ENCODE data around the gene SMG6.

Gene SMG6

GRCh38 chr17:2054262-2054511 lies 249.4 kb downstream of the SMG6 start:
- peak overlapping the region; percentile 51 for H3K4me3 ChIP-seq (ENCODE audit: low read length)
- H3K9me3 ChIP-seq (ENCODE audit: insufficient read depth, low read depth, low read length): no peaks in the 10 kb centered on the region
- no peak overlapping the region for H3K9ac ChIP-seq (ENCODE audit: low read depth, low read length)
- peaks cover 93% of the 10 kb centered on the region for H3K27me3 ChIP-seq (ENCODE audit: insufficient read depth, low read length)
- no peak overlapping the region for H3K27ac ChIP-seq (ENCODE audit: low read depth, low read length)
- no peaks in the 10 kb centered on the region for H3K36me3 ChIP-seq (ENCODE audit: insufficient read depth, low read length)
- 19% methylated on average over 16 of the region's 16 CpGs for WGBS
- H3K4me1 ChIP-seq (ENCODE audit: insufficient read depth, low read length): 0 out of 2 replicates have a peak, but pooled peaks cover under 1% of the 10 kb centered on the region

GRCh38 chr17:2053380-2054261 lies 250.0 kb downstream of the SMG6 start:
- H3K27me3 ChIP-seq (ENCODE audit: insufficient read depth, low read length): peaks cover 93% of the 10 kb centered on the region
- H3K9ac ChIP-seq (ENCODE audit: low read depth, low read length): no peak overlapping the region
- H3K36me3 ChIP-seq (ENCODE audit: insufficient read depth, low read length): no peaks in the 10 kb centered on the region
- no peaks in the 10 kb centered on the region for H3K9me3 ChIP-seq (ENCODE audit: insufficient read depth, low read depth, low read length)
- WGBS: 5% methylated on average over 80 of the region's 84 CpGs
- 0 out of 2 replicates have a peak, but pooled peaks cover 3% of the 10 kb centered on the region for H3K4me1 ChIP-seq (ENCODE audit: insufficient read depth, low read length)
- H3K4me3 ChIP-seq (ENCODE audit: low read length): peak overlapping the region; percentile 51
- no peak overlapping the region for H3K27ac ChIP-seq (ENCODE audit: low read depth, low read length)

GRCh38 chr17:2051933-2052559 lies 251.5 kb downstream of the SMG6 start:
- Histone ChIP-seq H3K9ac (ENCODE audit: low read depth, low read length) (no peak overlapping the region), H3K4me3 (ENCODE audit: low read length) (no peak overlapping the region), H3K36me3 (ENCODE audit: insufficient read depth, low read length) (no peaks in the 10 kb centered on the region), H3K27ac (ENCODE audit: low read depth, low read length) (no peak overlapping the region), H3K9me3 (ENCODE audit: insufficient read depth, low read depth, low read length) (no peaks in the 10 kb centered on the region), H3K4me1 (ENCODE audit: insufficient read depth, low read length) (0 out of 2 replicates have a peak, but pooled peaks cover 3% of the 10 kb centered on the region), H3K27me3 (ENCODE audit: insufficient read depth, low read length) (peaks cover 92% of the 10 kb centered on the region)
- 48% methylated on average over 14 of the region's 14 CpGs for WGBS

GRCh38 chr17:2051061-2051932 lies 252.3 kb downstream of the SMG6 start:
- H3K27me3 ChIP-seq (ENCODE audit: insufficient read depth, low read length): peaks cover 84% of the 10 kb centered on the region
- H3K4me3 ChIP-seq (ENCODE audit: low read length): no peak overlapping the region
- H3K27ac ChIP-seq (ENCODE audit: low read depth, low read length): no peak overlapping the region
- no peaks in the 10 kb centered on the region for H3K36me3 ChIP-seq (ENCODE audit: insufficient read depth, low read length)
- 4% methylated on average over 81 of the region's 81 CpGs for WGBS
- no peak overlapping the region for H3K9ac ChIP-seq (ENCODE audit: low read depth, low read length)
- H3K4me1 ChIP-seq (ENCODE audit: insufficient read depth, low read length): 0 out of 2 replicates have a peak, but pooled peaks cover 3% of the 10 kb centered on the region
- no peaks in the 10 kb centered on the region for H3K9me3 ChIP-seq (ENCODE audit: insufficient read depth, low read depth, low read length)

GRCh38 chr17:2050300-2051060 lies 253.1 kb downstream of the SMG6 start:
- Histone ChIP-seq H3K27ac (ENCODE audit: low read depth, low read length) (no peak overlapping the region), H3K27me3 (ENCODE audit: insufficient read depth, low read length) (peaks cover 76% of the 10 kb centered on the region), H3K4me1 (ENCODE audit: insufficient read depth, low read length) (0 out of 2 replicates have a peak, but pooled peaks cover 3% of the 10 kb centered on the region), H3K9ac (ENCODE audit: low read depth, low read length) (no peak overlapping the region), H3K36me3 (ENCODE audit: insufficient read depth, low read length) (no peaks in the 10 kb centered on the region), H3K9me3 (ENCODE audit: insufficient read depth, low read depth, low read length) (no peaks in the 10 kb centered on the region), H3K4me3 (ENCODE audit: low read length) (peak overlapping the region; percentile 40)
- 2% methylated on average over 88 of the region's 88 CpGs for WGBS

GRCh38 chr17:2049333-2050299 lies 254.0 kb downstream of the SMG6 start:
- 4% methylated on average over 104 of the region's 104 CpGs for WGBS
- H3K27me3 ChIP-seq (ENCODE audit: insufficient read depth, low read length): peaks cover 68% of the 10 kb centered on the region
- no peaks in the 10 kb centered on the region for H3K9me3 ChIP-seq (ENCODE audit: insufficient read depth, low read depth, low read length)
- no peak overlapping the region for H3K27ac ChIP-seq (ENCODE audit: low read depth, low read length)
- no peaks in the 10 kb centered on the region for H3K36me3 ChIP-seq (ENCODE audit: insufficient read depth, low read length)
- H3K4me3 ChIP-seq (ENCODE audit: low read length): peak overlapping the region; percentile 50
- 0 out of 2 replicates have a peak, but pooled peaks cover 3% of the 10 kb centered on the region for H3K4me1 ChIP-seq (ENCODE audit: insufficient read depth, low read length)
- H3K9ac ChIP-seq (ENCODE audit: low read depth, low read length): no peak overlapping the region

- Histone ChIP-seq H3K27ac (ENCODE audit: low read depth, low read length) (no peak overlapping the region), H3K4me3 (ENCODE audit: low read length) (no peak overlapping the region), H3K27me3 (ENCODE audit: insufficient read depth, low read length) (peaks cover 60% of the 10 kb centered on the region), H3K9me3 (ENCODE audit: insufficient read depth, low read depth, low read length) (no peaks in the 10 kb centered on the region), H3K9ac (ENCODE audit: low read depth, low read length) (no peak overlapping the region), H3K4me1 (ENCODE audit: insufficient read depth, low read length) (0 out of 2 replicates have a peak, but pooled peaks cover 3% of the 10 kb centered on the region), H3K36me3 (ENCODE audit: insufficient read depth, low read length) (no peaks in the 10 kb centered on the region)
- 34% methylated on average over 7 of the region's 9 CpGs for WGBS
Observed at GRCh38 chr17:2048805-2049204, 254.8 kb downstream of the SMG6 start.

- no peaks in the 10 kb centered on the region for H3K9me3 ChIP-seq (ENCODE audit: insufficient read depth, low read depth, low read length)
- 90% methylated on average over 6 of the region's 6 CpGs for WGBS
- H3K27me3 ChIP-seq (ENCODE audit: insufficient read depth, low read length): peaks cover 49% of the 10 kb centered on the region
- peaks cover 11% of the 10 kb centered on the region for H3K36me3 ChIP-seq (ENCODE audit: insufficient read depth, low read length)
- 0 out of 2 replicates have a peak, but pooled peaks cover 3% of the 10 kb centered on the region for H3K4me1 ChIP-seq (ENCODE audit: insufficient read depth, low read length)
- no peak overlapping the region for H3K27ac ChIP-seq (ENCODE audit: low read depth, low read length)
- H3K9ac ChIP-seq (ENCODE audit: low read depth, low read length): no peak overlapping the region
- H3K4me3 ChIP-seq (ENCODE audit: low read length): no peak overlapping the region
Observed at GRCh38 chr17:2047590-2047989, 256.0 kb downstream of the SMG6 start.

- peaks cover 11% of the 10 kb centered on the region for H3K36me3 ChIP-seq (ENCODE audit: insufficient read depth, low read length)
- no peak overlapping the region for H3K27ac ChIP-seq (ENCODE audit: low read depth, low read length)
- H3K27me3 ChIP-seq (ENCODE audit: insufficient read depth, low read length): peaks cover 22% of the 10 kb centered on the region
- no peaks in the 10 kb centered on the region for H3K9me3 ChIP-seq (ENCODE audit: insufficient read depth, low read depth, low read length)
- no peak overlapping the region for H3K4me3 ChIP-seq (ENCODE audit: low read length)
- H3K9ac ChIP-seq (ENCODE audit: low read depth, low read length): no peak overlapping the region
- WGBS: 95% methylated on average over 5 of the region's 5 CpGs
- H3K4me1 ChIP-seq (ENCODE audit: insufficient read depth, low read length): 0 out of 2 replicates have a peak, but pooled peaks cover 3% of the 10 kb centered on the region
Observed at GRCh38 chr17:2044263-2044894, 259.2 kb downstream of the SMG6 start.

Data from HUES64 (cell line).